Astrocyte (in vitro differentiated cells and primary cell): Measurements from ENCODE around the gene PPP2R2C. TPM values are rescaled to one million over a fixed set of nuclear protein-coding genes. Genes with fewer than 3 reads are reported as not detected.

Experiments used
- DNase-seq: peaks from one replicate; pipeline ENCODE4 v3.0.0-alpha.2; 2010; ENCODE audit warnings: low read depth
- FAIRE-seq: peaks from 2 replicates; lab custom pipeline; 2011; peaks lifted over from hg19 to GRCh38; lab: Jason Lieb, UNC
- H2AFZ ChIP-seq: 2 replicates; pipeline ENCODE4 v1.6.0; 2012; ENCODE audit warnings: low read depth, low read length, inconsistent platforms
- H3K27ac ChIP-seq: 2 replicates; pipeline ENCODE4 v1.5.1; 2011; ENCODE audit warnings: low read depth, low read length, inconsistent platforms
- H3K27me3 ChIP-seq: 2 replicates; pipeline ENCODE4 v1.6.0; 2011; ENCODE audit warnings: low read length, inconsistent platforms; ENCODE audit not compliant: insufficient read depth
- H3K36me3 ChIP-seq: 2 replicates; pipeline ENCODE4 v1.5.1; 2011; ENCODE audit warnings: low read length, inconsistent platforms; ENCODE audit not compliant: insufficient read depth
- H3K4me1 ChIP-seq: 2 replicates; pipeline ENCODE4 v1.5.1; 2011; ENCODE audit warnings: low read length, inconsistent platforms; ENCODE audit not compliant: insufficient read depth
- H3K4me2 ChIP-seq: 2 replicates; pipeline ENCODE4 v1.6.0; 2012; ENCODE audit warnings: low read length, inconsistent platforms
- H3K4me3 ChIP-seq: 2 replicates; pipeline ENCODE4 v1.5.1; 2011; ENCODE audit warnings: low read depth, mild to moderate bottlenecking, low read length, inconsistent platforms; ENCODE audit not compliant: insufficient read depth
- H3K79me2 ChIP-seq: 2 replicates; pipeline ENCODE4 v1.6.0; 2012; ENCODE audit warnings: mild to moderate bottlenecking, low read length, inconsistent platforms; ENCODE audit not compliant: insufficient read depth
- H3K9ac ChIP-seq: 2 replicates; pipeline ENCODE4 v1.6.0; 2012; ENCODE audit warnings: mild to moderate bottlenecking, low read length, inconsistent platforms
- H3K9me3 ChIP-seq: 2 replicates; pipeline ENCODE4 v1.5.1; 2012; ENCODE audit warnings: low read depth, mild to moderate bottlenecking, low read length, inconsistent platforms; ENCODE audit not compliant: insufficient read depth
- H4K20me1 ChIP-seq: 2 replicates; pipeline ENCODE4 v1.6.0; 2012; ENCODE audit warnings: low read length, inconsistent platforms; ENCODE audit not compliant: insufficient read depth
- H3K27ac Mint-ChIP-seq: one replicate; pipeline ENCODE4 v1.8.0; 2021; ENCODE audit warnings: mild to moderate bottlenecking, mixed read lengths; ENCODE audit not compliant: unreplicated experiment
- H3K27me3 Mint-ChIP-seq: one replicate; pipeline ENCODE4 v1.8.0; 2021; ENCODE audit warnings: low read depth, mixed read lengths; ENCODE audit not compliant: unreplicated experiment
- H3K36me3 Mint-ChIP-seq: one replicate; pipeline ENCODE4 v1.8.0; 2021; ENCODE audit warnings: low read depth, mixed read lengths; ENCODE audit not compliant: unreplicated experiment
- H3K4me1 Mint-ChIP-seq: one replicate; pipeline ENCODE4 v1.8.0; 2021; ENCODE audit warnings: low read depth, mixed read lengths; ENCODE audit not compliant: unreplicated experiment
- H3K4me3 Mint-ChIP-seq: one replicate; pipeline ENCODE4 v1.8.0; 2021; ENCODE audit warnings: mild to moderate bottlenecking, moderate library complexity, mixed read lengths; ENCODE audit not compliant: unreplicated experiment
- H3K9me3 Mint-ChIP-seq: one replicate; pipeline ENCODE4 v1.8.0; 2021; ENCODE audit warnings: mild to moderate bottlenecking, mixed read lengths; ENCODE audit not compliant: unreplicated experiment
- EZH2 ChIP-seq: IDR thresholded peaks from 2 replicates; pipeline ENCODE4 v1.6.1; 2012; ENCODE audit warnings: mild to moderate bottlenecking, low read length, inconsistent platforms; ENCODE audit not compliant: insufficient read depth
- total RNA-seq: library from RNA; stranded (reverse); gene quantifications from 2 replicates; pipeline ENCODE4 v1.2.1, GENCODE V29; 2021
- TF ChIP-seq, protein P1 (sequence below): IDR thresholded peaks from 2 replicates; pipeline ENCODE4 v1.5.1; 2011; ENCODE audit warnings: low read depth, mild to moderate bottlenecking, inconsistent platforms, low read length, moderate library complexity; ENCODE audit not compliant: insufficient read depth

The PPP2R2C gene
- total RNA-seq, 1 donor from 2014 or later = 1.1 TPM

DNA sequence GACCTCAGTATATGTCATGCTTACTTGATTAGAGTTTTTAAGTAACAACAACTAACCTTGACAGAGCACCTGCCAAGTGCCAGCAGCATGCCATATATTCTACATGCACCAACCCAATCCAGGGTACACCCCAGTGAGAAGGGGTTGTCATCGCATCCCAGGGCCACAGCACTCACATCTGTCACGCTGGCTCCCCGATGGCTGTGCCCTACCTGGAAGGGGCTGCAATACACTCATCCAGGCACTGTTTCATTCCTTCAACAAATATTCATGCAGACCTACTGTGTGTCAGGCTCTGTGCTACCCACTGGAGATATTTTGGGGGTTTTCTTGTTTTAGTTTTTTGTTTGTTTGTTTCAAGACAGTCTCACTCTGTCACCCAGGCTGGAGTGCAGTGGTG lies 49.5 kb downstream of the PPP2R2C start:
- no peaks in the 10 kb centered on the region for H4K20me1 ChIP-seq
- Mint-ChIP-seq H3K9me3 (no peaks in the 10 kb centered on the region), H3K27ac (no peak overlapping the region), H3K4me1 (no peaks in the 10 kb centered on the region), H3K36me3 (no peaks in the 10 kb centered on the region), H3K4me3 (no peak overlapping the region), H3K27me3 (peaks cover 45% of the 10 kb centered on the region)
- H3K27ac ChIP-seq = no peak overlapping the region
- H3K79me2 ChIP-seq = no peaks in the 10 kb centered on the region
- no peaks in the 10 kb centered on the region for H3K4me1 ChIP-seq
- H2AFZ ChIP-seq = no peak overlapping the region
- no peaks in the 10 kb centered on the region for H3K9me3 ChIP-seq
- TF ChIP-seq, protein P1, sequence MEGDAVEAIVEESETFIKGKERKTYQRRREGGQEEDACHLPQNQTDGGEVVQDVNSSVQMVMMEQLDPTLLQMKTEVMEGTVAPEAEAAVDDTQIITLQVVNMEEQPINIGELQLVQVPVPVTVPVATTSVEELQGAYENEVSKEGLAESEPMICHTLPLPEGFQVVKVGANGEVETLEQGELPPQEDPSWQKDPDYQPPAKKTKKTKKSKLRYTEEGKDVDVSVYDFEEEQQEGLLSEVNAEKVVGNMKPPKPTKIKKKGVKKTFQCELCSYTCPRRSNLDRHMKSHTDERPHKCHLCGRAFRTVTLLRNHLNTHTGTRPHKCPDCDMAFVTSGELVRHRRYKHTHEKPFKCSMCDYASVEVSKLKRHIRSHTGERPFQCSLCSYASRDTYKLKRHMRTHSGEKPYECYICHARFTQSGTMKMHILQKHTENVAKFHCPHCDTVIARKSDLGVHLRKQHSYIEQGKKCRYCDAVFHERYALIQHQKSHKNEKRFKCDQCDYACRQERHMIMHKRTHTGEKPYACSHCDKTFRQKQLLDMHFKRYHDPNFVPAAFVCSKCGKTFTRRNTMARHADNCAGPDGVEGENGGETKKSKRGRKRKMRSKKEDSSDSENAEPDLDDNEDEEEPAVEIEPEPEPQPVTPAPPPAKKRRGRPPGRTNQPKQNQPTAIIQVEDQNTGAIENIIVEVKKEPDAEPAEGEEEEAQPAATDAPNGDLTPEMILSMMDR = no peak
- no peak for TF ChIP-seq EZH2
- no peak overlapping the region for H3K9ac ChIP-seq
- H3K4me2 ChIP-seq = no peak overlapping the region
- no peak for FAIRE-seq
- DNase-seq = no peak
- no peak overlapping the region for H3K4me3 ChIP-seq
- no peaks in the 10 kb centered on the region for H3K36me3 ChIP-seq
- no peaks in the 10 kb centered on the region for H3K27me3 ChIP-seq

DNA sequence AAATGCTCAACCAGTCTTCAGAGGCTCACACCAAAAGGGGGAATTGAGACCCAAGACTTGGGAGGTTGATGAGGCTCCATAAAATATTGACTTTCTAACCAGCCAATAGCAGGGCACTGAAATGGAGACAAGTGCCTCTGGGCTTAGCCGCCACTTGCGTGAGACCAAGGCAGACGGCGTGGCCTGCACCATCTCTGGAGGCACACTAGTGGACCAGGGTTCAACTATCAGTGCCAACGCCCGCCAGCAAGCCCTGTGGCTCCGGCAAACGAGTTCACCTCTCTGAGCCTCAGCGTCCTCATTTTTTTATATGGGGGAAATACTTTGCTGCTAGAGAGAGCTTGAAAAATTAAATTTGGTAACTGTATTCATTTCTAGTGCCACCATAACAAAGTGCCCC lies 50.3 kb downstream of the PPP2R2C start:
- Mint-ChIP-seq H3K36me3 (no peaks in the 10 kb centered on the region), H3K4me3 (no peak overlapping the region), H3K4me1 (no peaks in the 10 kb centered on the region), H3K27ac (no peak overlapping the region), H3K27me3 (peaks cover 37% of the 10 kb centered on the region), H3K9me3 (no peaks in the 10 kb centered on the region)
- TF ChIP-seq EZH2 = no peak
- TF ChIP-seq, protein P1 = no peak
- no peaks in the 10 kb centered on the region for H3K9me3 ChIP-seq
- DNase-seq (no peak), FAIRE-seq (no peak)
- no peaks in the 10 kb centered on the region for H3K27me3 ChIP-seq
- H3K9ac ChIP-seq = no peak overlapping the region
- no peaks in the 10 kb centered on the region for H3K4me1 ChIP-seq
- H3K4me2 ChIP-seq = no peak overlapping the region
- H3K36me3 ChIP-seq = no peaks in the 10 kb centered on the region
- no peaks in the 10 kb centered on the region for H4K20me1 ChIP-seq
- no peak overlapping the region for H2AFZ ChIP-seq
- no peak overlapping the region for H3K27ac ChIP-seq
- no peaks in the 10 kb centered on the region for H3K79me2 ChIP-seq
- no peak overlapping the region for H3K4me3 ChIP-seq

DNA sequence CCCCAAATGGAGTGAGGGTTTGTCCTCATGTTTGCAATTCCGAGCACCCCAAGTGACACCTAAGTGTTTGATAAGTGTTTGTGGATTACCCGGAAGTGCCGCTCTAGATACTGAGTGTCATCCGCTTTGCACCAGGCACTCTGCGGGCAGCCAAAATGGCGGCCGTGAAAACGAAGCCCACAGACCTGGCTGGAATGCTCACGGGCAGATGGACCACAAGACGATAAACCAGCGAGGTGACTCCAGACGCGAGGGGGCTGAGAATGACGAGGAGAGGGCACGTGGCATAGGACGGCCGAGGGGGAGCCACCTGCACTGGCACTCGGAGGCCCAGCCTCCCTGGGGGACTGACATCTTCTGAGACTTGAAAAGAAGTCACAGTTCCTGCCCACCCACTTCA lies 51.0 kb downstream of the PPP2R2C start:
- Histone ChIP-seq H3K4me1 (no peaks in the 10 kb centered on the region), H3K9me3 (no peaks in the 10 kb centered on the region), H3K27me3 (no peaks in the 10 kb centered on the region), H2AFZ (no peak overlapping the region), H3K27ac (no peak overlapping the region), H3K4me2 (no peak overlapping the region), H3K4me3 (no peak overlapping the region), H4K20me1 (no peaks in the 10 kb centered on the region), H3K9ac (no peak overlapping the region), H3K36me3 (no peaks in the 10 kb centered on the region), H3K79me2 (no peaks in the 10 kb centered on the region)
- Mint-ChIP-seq H3K4me3 (no peak overlapping the region), H3K9me3 (no peaks in the 10 kb centered on the region), H3K4me1 (no peaks in the 10 kb centered on the region), H3K27me3 (peaks cover 35% of the 10 kb centered on the region), H3K36me3 (no peaks in the 10 kb centered on the region), H3K27ac (no peak overlapping the region)
- FAIRE-seq (no peak), DNase-seq (no peak)
- TF ChIP-seq EZH2 = no peak
- TF ChIP-seq, protein P1 = no peak
